GM23248 (cell line): ENCODE results near the gene CASTOR1. TPM values are rescaled to one million over a fixed set of nuclear protein-coding genes. Genes with fewer than 3 reads are reported as not detected.

Experiments
- DNase-seq: peaks from one replicate; pipeline ENCODE4 v3.0.0-alpha.2; 2015
- H2AFZ ChIP-seq: fragments of 200-600 bp; sonication (generic); 2 replicates; pipeline ENCODE4 v1.6.1; 2016; ENCODE audit warnings: antibody characterized with exemption
- H3F3A ChIP-seq: fragments of 200-600 bp; sonication (generic); 2 replicates; pipeline ENCODE4 v1.6.1; 2016; ENCODE audit warnings: mild to moderate bottlenecking, antibody characterized with exemption, mixed run types; ENCODE audit not compliant: insufficient read depth
- H3K27ac ChIP-seq: fragments of 200-600 bp; sonication (generic); 2 replicates; pipeline ENCODE4 v1.5.1; 2016; ENCODE audit warnings: mild to moderate bottlenecking
- H3K27me3 ChIP-seq: fragments of 200-600 bp; sonication (generic); replicated peaks from 2 replicates; pipeline ENCODE4 v1.6.1; 2016; ENCODE audit warnings: mild to moderate bottlenecking; ENCODE audit not compliant: insufficient read depth
- H3K36me3 ChIP-seq: fragments of 200-600 bp; sonication (generic); 2 replicates; pipeline ENCODE4 v1.6.1; 2016; ENCODE audit warnings: low read depth, mild to moderate bottlenecking
- H3K4me1 ChIP-seq: fragments of 200-600 bp; sonication (generic); 2 replicates; pipeline ENCODE4 v1.6.1; 2016; ENCODE audit warnings: mild to moderate bottlenecking; ENCODE audit not compliant: insufficient read depth
- H3K4me2 ChIP-seq: fragments of 200-600 bp; sonication (generic); one replicate; pipeline ENCODE4 v1.6.1; 2016; ENCODE audit warnings: mild to moderate bottlenecking; ENCODE audit not compliant: unreplicated experiment
- H3K4me3 ChIP-seq: fragments of 200-600 bp; sonication (generic); 2 replicates; pipeline ENCODE4 v1.5.1; 2016; ENCODE audit warnings: mild to moderate bottlenecking
- H3K79me2 ChIP-seq: fragments of 200-600 bp; sonication (generic); 2 replicates; pipeline ENCODE4 v1.6.1; 2016; ENCODE audit warnings: mild to moderate bottlenecking; ENCODE audit not compliant: insufficient read depth
- H3K9ac ChIP-seq: fragments of 200-600 bp; sonication (generic); 2 replicates; pipeline ENCODE4 v1.6.1; 2016; ENCODE audit warnings: mild to moderate bottlenecking
- H3K9me2 ChIP-seq: fragments of 200-600 bp; sonication (generic); 2 replicates; pipeline ENCODE4 v1.6.1; 2016; ENCODE audit warnings: mixed run types, mild to moderate bottlenecking, moderate library complexity; ENCODE audit not compliant: insufficient read depth
- H3K9me3 ChIP-seq: fragments of 200-600 bp; sonication (generic); one replicate; pipeline ENCODE4 v1.6.1; 2017; ENCODE audit warnings: low read depth
- H4K20me1 ChIP-seq: fragments of 200-600 bp; sonication (generic); 2 replicates; pipeline ENCODE4 v1.6.0; 2016; ENCODE audit not compliant: insufficient read depth
- EZH2 ChIP-seq: fragments of 200-600 bp; sonication (generic); IDR thresholded peaks from 2 replicates; pipeline ENCODE4 v1.6.1; 2018; ENCODE audit warnings: antibody characterized with exemption, mild to moderate bottlenecking; ENCODE audit not compliant: insufficient read depth, poor library complexity, severe bottlenecking
- EZH2phosphoT487 ChIP-seq: fragments of 200-600 bp; sonication (generic); IDR thresholded peaks from 2 replicates; pipeline ENCODE4 v1.6.1; 2018; ENCODE audit warnings: antibody characterized with exemption, moderate library complexity, mild to moderate bottlenecking, low read depth; ENCODE audit not compliant: insufficient read depth
- WGBS, 2 experiments: methylation state at CpG; one replicate each; pipeline ENCODE4 v1.1.6; 2015 to 2017; ENCODE audit warnings: low lambda C conversion rate in 2 of 2, low coverage in 1 of 2; ENCODE audit errors: missing lambda C conversion rate in 2 of 2; 5-methylcytosine and 5-hydroxymethylcytosine counted together
- in situ Hi-C: fragments of 300-500 bp; cut with MboI; formaldehyde crosslinking; loops from 2 replicates; pipeline ENCODE4 v1.15.0; 2020
- polyA plus RNA-seq: library from polyadenylated mRNA; unstranded; fragments of >200 nt; fragmentation: Nextera tagmentation; extraction: Ambion mirVana; gene quantifications from 2 replicates; pipeline ENCODE4 v1.2.1, GENCODE V29; 2016
- total RNA-seq: library from RNA; depleted of rRNA; stranded (reverse); fragments of >200 nt; shearing (Covaris generic); gene quantifications from 2 replicates; pipeline ENCODE4 v1.2.3, GENCODE V29; 2014

CASTOR1 gene
- total and polyA plus RNA-seq, 2 experiments from 2014 or later: 8.7 to 13.4 TPM

- no peak for DNase-seq
- H3K9ac ChIP-seq: no peak overlapping the region
- WGBS, 2 experiments: 96% methylated on average over 7 of the region's 7 CpGs
- H2AFZ ChIP-seq: no peak overlapping the region
- peaks cover 4% of the 10 kb centered on the region; the same call in 1 of the 2 replicates for H3K36me3 ChIP-seq
- no peak overlapping the region for H3K4me3 ChIP-seq
- H3K79me2 ChIP-seq: no peaks in the 10 kb centered on the region; the same call in 1 of the 2 replicates
- peaks cover 20% of the 10 kb centered on the region for H3K4me1 ChIP-seq
- TF ChIP-seq EZH2phosphoT487 (no peak), EZH2 (no peak)
- no peaks in the 10 kb centered on the region for H4K20me1 ChIP-seq
- in situ Hi-C loops: no loop called here
- no peaks in the 10 kb centered on the region for H3K9me3 ChIP-seq
- H3K27ac ChIP-seq: no peak overlapping the region
- no peaks in the 10 kb centered on the region for H3K27me3 ChIP-seq
- H3K9me2 ChIP-seq: no peaks in the 10 kb centered on the region
- no peak overlapping the region for H3K4me2 ChIP-seq
- H3F3A ChIP-seq: peaks cover 17% of the 10 kb centered on the region
Measured at GRCh38 chr22:30293026-30293425, 3.7 kb upstream of the CASTOR1 start.

DNA sequence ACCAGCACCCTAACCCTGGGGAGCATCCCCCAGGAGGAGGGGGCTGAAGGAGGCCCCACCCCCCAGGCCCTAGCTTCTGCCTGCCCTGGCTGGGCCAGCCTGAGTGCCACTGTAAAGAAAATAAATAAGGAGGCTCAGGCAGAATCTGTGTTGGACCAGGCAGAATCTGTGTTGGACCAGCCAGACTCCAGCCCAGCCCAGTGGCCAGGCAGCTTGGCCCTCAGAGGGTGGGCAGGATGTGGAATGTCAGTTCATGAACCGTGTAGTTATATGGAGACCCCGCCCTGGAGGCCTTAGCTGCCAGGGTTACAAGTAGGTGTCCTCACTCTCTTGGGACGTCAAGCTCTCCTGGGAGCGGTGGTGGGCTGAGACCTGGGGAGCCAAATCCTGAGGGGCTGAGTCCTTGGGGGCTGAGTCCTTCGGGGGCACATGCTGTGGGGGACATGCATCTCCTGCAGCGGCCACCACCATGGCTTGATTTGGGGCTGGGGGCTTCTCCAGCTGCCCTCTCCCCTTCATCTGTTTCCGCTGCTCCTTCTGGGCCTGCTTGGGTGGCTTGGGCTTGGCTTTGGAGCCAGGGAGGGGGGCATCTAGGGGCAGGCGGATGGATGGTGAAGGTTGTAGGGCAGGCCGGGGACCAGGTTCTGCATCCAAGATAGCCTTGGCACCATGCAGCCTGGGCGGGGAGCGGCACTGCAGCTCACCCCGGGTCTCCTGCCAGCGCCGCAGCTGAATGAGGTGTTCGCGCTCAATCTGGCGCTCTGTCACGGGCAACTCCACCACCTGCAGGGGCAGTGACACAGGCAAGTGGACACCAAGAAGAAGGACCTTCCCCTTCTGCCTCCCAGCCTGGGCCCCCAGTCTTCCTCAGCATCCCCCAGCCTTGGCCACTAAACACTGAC is 3.0 kb upstream of the CASTOR1 start:
- no peak for DNase-seq
- Histone ChIP-seq H3K9me3 (no peaks in the 10 kb centered on the region), H3F3A (peaks cover 17% of the 10 kb centered on the region), H2AFZ (no peak overlapping the region), H3K27ac (no peak overlapping the region), H4K20me1 (no peaks in the 10 kb centered on the region), H3K4me1 (peaks cover 20% of the 10 kb centered on the region), H3K9ac (no peak overlapping the region), H3K4me2 (no peak overlapping the region), H3K27me3 (no peaks in the 10 kb centered on the region), H3K9me2 (no peaks in the 10 kb centered on the region), H3K36me3 (peaks cover 4% of the 10 kb centered on the region; the same call in 1 of the 2 replicates), H3K4me3 (no peak overlapping the region), H3K79me2 (no peaks in the 10 kb centered on the region; the same call in 1 of the 2 replicates)
- TF ChIP-seq EZH2phosphoT487 (no peak), EZH2 (no peak)
- WGBS, 2 experiments: 95 to 97% methylated on average over 14 to 17 of the region's 18 CpGs
- in situ Hi-C loops: no loop called here

- peaks cover 1% of the 10 kb centered on the region; the same call in 1 of the 2 replicates for H3K36me3 ChIP-seq
- peaks cover 20% of the 10 kb centered on the region for H3K4me1 ChIP-seq
- no peaks in the 10 kb centered on the region for H3K27me3 ChIP-seq
- H4K20me1 ChIP-seq: no peaks in the 10 kb centered on the region
- H3K4me2 ChIP-seq: no peak overlapping the region
- H3K79me2 ChIP-seq: no peaks in the 10 kb centered on the region; the same call in 1 of the 2 replicates
- H3K4me3 ChIP-seq: no peak overlapping the region
- DNase-seq: peak; percentile 52
- no peak overlapping the region for H3K27ac ChIP-seq
- peaks cover 17% of the 10 kb centered on the region for H3F3A ChIP-seq
- TF ChIP-seq EZH2phosphoT487 (no peak), EZH2 (no peak)
- H3K9ac ChIP-seq: no peak overlapping the region
- H2AFZ ChIP-seq: no peak overlapping the region
- WGBS, 2 experiments: 68 to 71% methylated on average over 12 to 13 of the region's 13 CpGs
- H3K9me3 ChIP-seq: no peaks in the 10 kb centered on the region
- in situ Hi-C loops: no loop called here
- H3K9me2 ChIP-seq: no peaks in the 10 kb centered on the region
Measured at GRCh38 chr22:30291058-30291892, 2.0 kb upstream of the CASTOR1 start.

GRCh38 chr22:30290342-30291057 is 1.2 kb upstream of the CASTOR1 start:
- H2AFZ ChIP-seq: no peak overlapping the region
- in situ Hi-C loops: no loop called here

More at GRCh38 chr22:30290342-30291057, 1.2 kb upstream of the CASTOR1 start:
- 19 to 29% methylated on average over 3 of the region's 3 CpGs for WGBS, 2 experiments
- TF ChIP-seq EZH2phosphoT487 (no peak), EZH2 (no peak)
- H3K9ac ChIP-seq: peak overlapping the region; percentile 35; the same call in 1 of the 2 replicates
- no peak overlapping the region for H3K4me3 ChIP-seq
- peak; percentile 59 for DNase-seq
- no peaks in the 10 kb centered on the region; the same call in 1 of the 2 replicates for H3K36me3 ChIP-seq
- H3K27me3 ChIP-seq: no peaks in the 10 kb centered on the region
- H3K4me2 ChIP-seq: no peak overlapping the region
- no peaks in the 10 kb centered on the region for H4K20me1 ChIP-seq
- no peaks in the 10 kb centered on the region for H3K9me2 ChIP-seq
- peaks cover 20% of the 10 kb centered on the region for H3K4me1 ChIP-seq
- no peaks in the 10 kb centered on the region for H3K9me3 ChIP-seq
- no peaks in the 10 kb centered on the region for H3K79me2 ChIP-seq
- H3F3A ChIP-seq: peaks cover 17% of the 10 kb centered on the region
- H3K27ac ChIP-seq: peak overlapping the region; percentile 14; the same call in 1 of the 2 replicates
